HG03108 (cell line): Measurements from ENCODE around the gene NEK9.
"Not testable (repeated sequence)": the region's sequence is repeated elsewhere in the genome, so short reads cannot be mapped to it uniquely, and the experiment has no call there.

Source experiments
- ATAC-seq: cut with Tn5 transposase; IDR thresholded peaks from one replicate; pipeline ENCODE4 v1.9.1; 2021; ENCODE audit warnings: moderate library complexity; ENCODE audit not compliant: unreplicated experiment

Gene NEK9

DNA sequence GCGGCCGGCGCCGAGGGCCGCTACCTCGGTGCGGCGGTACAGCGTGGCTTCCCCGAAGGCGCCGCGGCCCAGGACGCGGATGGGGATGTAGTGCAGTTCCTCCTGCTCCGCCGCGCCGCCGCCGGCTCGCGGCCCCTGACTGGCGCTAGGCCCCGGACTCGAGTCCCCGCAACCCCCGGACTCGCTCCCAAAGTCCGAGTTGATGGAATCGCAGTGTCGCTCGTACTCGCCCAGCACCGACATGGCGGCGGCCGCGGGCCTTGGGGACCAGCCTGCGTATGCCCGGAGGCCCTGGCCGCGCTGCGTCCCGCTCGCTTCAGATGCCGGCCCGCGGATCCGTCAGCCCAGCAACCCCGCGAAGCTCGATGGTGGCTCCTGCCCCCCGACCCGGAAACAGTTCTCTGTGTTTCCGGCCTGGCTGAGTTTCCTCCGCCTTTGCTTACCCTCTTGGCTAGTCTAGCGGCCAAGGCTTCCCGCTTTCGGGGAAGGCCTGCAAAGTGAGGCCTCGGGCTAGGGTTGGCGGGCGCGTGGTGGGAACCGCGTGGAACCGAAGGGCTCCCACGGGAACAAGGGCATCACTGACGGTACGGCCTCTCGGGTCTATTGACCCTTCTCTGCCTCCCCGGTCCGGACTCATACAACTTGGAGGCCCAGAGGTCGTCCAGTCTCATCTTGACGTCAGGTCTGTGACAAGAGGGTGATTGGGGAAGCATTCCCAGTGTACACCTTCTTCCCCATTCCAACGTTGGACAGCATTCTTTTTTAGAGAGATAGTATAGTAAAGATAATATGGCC, at the start of gene NEK9:
NEK9 (minus strand) TSS at position 370 of the 795 bp plus-strand sequence; CDS start at position 243, 127 bp downstream.
- peak; percentile 70 for ATAC-seq

GRCh38 chr14:75176142-75176820, 49.4 kb upstream of the NEK9 start, which contains the start of gene TMED10:
Gene TMED10 (minus strand): TSS chr14:75176612. CDS start chr14:75176579, 33 bp downstream.
- ATAC-seq, result peak; percentile 77

DNA sequence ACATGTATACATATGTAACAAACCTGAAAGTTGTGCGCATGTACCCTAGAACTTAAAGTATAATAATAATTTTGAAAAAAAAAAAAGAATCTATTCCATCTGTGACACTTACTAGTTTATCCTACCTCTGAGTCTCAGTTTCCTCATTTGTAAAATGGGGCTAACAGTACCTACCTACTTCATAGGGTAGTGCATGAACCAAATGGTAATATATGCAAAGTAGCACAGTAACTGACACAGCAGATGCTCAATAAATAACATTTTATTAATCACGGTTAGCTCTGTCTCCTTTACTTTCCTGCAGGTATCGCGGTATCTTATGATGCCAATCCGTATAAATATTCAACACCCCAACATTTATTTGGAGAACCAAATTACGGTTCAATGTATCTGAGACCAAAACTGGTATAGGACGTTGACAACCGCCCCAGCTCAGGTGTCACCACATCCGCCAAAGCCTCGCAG, 48.9 kb upstream of the NEK9 start:
- no peak for ATAC-seq

GRCh38 chr14:75174066-75174465, 47.2 kb upstream of the NEK9 start:
- no peak for ATAC-seq

DNA sequence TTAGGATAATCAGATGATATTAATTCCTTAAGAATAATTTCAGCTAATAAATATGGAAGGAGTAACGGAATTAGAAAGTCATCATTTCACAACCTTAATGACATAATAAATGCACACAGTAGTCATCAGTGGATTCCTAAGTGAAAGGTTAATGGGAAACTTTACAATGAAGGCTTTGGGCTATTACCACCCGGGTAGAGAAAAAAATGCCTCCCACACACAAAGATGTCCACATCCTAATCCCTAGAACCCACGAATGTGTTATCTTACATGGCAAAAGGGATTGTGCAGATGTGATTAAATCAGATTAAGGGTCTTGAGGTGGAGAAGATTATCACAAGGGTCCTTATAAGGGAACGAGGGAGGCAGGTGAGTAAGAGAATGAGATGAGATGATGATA, 43.9 kb upstream of the NEK9 start:
- ATAC-seq, result no peak

- no peak for ATAC-seq
These were observed 41.9 kb upstream of the NEK9 start for GRCh38 chr14:75168586-75169335.

DNA sequence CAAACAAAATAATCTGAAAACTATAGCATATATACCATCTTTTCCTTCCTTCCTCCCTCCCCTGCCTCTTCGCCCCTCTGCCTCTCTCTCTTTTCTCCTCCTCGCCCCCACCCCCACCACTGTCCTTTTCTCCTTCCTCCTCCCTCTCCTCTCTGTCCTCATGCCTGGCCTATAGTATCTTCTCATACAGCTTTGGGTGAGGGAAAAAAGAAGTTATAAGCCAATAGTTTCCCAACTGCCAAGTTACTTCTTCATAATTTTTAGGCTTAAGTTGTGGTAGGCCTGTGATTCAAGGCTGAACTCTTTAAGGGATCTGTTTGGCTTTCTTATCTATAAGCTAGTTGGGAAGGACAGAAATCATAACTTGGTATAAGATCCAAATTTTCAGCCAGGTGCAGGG, 40.5 kb upstream of the NEK9 start:
- ATAC-seq, result no peak

- ATAC-seq, result no peak
These were observed 38.9 kb upstream of the NEK9 start for GRCh38 chr14:75165586-75166391.

GRCh38 chr14:75164809-75165208, 38.0 kb upstream of the NEK9 start:
- ATAC-seq, result no peak

- no peak for ATAC-seq
These were observed 36.8 kb upstream of the NEK9 start for GRCh38 chr14:75163677-75164076.

GRCh38 chr14:75162631-75163030, 35.8 kb upstream of the NEK9 start:
- ATAC-seq, result no peak

GRCh38 chr14:75158843-75159614, 32.2 kb upstream of the NEK9 start:
- peak; percentile 49 for ATAC-seq

DNA sequence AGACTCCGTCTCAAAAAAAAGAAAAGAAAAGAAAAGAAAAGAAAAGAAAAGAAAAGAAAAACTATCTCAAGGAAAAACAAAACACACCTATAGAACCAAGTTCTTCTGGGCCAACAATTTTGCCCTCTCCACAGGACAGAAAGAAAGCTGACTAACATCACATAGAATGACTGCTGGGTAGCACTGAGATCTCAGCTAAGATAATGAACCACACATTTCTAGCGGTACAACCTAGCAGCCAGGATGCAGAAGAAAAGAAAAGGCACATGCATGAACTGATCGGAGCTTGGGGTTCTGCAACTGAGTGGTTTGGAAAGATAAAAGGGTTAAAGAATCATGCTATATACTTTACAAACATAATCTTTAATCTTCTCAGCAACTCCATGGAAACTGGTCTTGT, 30.1 kb upstream of the NEK9 start:
- ATAC-seq, result no peak

DNA sequence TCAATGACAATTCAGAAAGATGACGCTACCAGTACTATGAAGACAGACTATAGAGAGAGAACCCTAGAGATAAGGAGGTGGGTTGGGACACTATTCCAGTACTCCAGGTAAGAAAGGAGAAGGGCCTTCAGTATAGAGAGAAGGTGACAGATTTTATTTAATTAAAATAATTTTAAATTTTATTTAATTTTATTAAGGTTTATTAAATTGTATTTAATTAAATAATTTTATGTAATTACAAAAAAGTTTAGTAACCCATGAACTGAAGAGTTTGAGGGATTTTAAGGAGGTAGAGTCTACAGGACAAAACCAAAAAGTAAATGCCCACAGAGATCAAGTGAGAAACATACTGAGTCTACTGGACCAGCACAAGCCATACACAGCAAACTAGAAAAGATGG, 29.3 kb upstream of the NEK9 start:
- no peak for ATAC-seq

DNA sequence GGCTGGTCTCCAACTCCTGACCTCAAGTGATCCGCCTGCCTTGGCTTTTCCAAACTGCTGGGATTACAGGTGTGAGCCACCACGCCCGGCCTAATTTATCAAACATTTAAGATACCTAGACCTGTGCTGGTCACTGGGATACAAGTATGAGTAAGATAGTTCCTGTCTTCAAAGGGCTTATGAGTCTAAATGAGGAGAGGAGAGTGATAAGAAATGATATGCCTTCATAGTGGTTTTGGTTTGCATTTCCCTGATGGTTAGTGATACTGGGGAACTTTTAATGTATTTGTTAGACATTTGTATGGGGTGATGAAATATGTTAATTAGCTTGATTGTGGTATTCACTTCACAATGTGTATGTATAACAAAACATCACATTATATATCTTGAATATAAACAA, 28.3 kb upstream of the NEK9 start:
- ATAC-seq, result no peak

DNA sequence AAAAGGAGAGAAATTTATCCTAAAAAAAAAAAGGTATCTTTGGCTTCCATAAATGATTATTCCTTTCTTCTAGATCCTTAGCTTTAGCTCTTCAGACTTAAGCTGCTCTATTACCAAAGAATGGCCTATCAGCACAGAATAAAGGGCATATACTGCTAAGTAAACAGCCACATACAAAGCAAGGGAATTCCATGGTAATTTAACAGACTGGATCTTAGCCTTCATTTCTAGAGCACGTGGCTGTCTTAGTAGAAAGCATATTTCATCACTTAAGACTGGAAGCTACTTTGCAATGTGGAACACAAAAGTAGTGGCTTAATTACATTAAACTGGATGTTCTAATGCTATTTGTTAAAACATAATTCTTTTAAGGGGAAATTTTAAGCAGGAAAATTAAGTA, 26.4 kb upstream of the NEK9 start:
- no peak for ATAC-seq

DNA sequence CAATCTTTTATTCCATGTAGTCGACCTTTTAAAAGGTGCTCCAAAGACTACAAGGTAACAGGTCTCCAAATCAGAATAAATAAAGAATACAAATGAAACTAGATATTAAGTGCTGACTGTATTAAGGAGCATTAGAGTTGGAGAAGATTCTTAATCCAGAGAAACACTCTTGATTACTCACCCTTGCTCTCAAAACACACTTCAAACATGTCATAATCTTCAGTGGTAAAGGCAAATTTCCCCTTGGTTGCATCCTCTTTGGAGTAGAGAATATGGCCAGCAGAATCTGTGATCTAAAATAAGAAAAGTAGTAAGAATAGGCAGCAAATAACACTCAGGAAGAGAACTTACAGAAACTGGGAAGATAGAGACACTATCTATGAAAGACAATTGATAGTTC, 25.0 kb upstream of the NEK9 start:
- no peak for ATAC-seq

- not testable (repeated sequence) for ATAC-seq
These were observed 23.8 kb upstream of the NEK9 start for GRCh38 chr14:75150637-75151036.

DNA sequence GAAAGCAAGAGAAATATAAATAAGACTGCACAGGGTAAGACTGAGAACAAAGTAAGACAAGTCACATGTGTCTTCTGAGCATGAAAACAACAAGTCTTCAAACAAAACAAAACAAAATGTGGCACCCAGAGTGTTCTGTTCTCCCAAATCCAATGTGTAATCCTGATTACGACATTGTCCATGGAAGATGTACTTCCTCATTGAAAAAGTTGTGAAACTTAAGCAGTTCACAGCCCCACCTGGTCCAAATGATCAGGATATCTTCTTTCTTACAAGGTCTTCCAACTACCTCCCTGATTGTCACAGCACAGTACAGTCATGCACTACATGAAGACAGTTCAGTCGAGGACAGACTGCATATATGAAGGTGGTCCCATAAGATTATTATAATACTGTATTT, 23.3 kb upstream of the NEK9 start:
- no peak for ATAC-seq
